Measurements from ENCODE around the gene LCOR.

DNA sequence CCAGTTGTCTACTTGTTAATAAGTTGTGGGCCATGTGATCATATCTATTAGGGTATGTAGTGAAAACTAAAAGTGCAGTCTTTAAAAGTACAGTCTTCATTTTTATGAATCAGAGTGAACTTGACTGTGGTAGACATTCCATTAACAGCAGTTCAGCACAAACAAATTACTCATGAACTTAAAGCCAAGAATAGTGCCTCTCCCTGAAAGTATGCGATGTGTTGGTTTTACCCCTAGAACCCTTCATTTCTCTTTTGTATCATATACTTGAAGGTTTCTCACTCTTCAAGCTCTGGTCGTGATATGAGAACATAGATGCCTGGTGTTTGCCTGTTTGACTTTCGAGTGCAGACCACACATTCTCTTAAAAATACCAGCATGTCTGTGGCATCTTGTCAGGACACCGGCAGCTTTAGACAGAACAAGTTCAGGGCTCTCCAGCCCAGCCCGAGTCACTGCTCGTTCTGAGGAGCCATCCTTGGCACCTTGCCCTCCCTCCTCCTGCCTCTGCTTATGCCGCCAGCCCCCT lies 159.3 kb downstream of the LCOR start:
- TF ChIP-seq, protein P1, sequence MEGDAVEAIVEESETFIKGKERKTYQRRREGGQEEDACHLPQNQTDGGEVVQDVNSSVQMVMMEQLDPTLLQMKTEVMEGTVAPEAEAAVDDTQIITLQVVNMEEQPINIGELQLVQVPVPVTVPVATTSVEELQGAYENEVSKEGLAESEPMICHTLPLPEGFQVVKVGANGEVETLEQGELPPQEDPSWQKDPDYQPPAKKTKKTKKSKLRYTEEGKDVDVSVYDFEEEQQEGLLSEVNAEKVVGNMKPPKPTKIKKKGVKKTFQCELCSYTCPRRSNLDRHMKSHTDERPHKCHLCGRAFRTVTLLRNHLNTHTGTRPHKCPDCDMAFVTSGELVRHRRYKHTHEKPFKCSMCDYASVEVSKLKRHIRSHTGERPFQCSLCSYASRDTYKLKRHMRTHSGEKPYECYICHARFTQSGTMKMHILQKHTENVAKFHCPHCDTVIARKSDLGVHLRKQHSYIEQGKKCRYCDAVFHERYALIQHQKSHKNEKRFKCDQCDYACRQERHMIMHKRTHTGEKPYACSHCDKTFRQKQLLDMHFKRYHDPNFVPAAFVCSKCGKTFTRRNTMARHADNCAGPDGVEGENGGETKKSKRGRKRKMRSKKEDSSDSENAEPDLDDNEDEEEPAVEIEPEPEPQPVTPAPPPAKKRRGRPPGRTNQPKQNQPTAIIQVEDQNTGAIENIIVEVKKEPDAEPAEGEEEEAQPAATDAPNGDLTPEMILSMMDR (IDR thresholded peaks at IDR 0.05) = no peak
- no peak for TF ChIP-seq POLR2A (IDR thresholded peaks at IDR 0.05)

Data from heart left ventricle (tissue), 13 donors.